ENCODE measurements around the gene POTEM.
"Not testable (repeated sequence)": the region's sequence is repeated elsewhere in the genome, so short reads cannot be mapped to it uniquely, and the experiment has no call there.

- not testable (repeated sequence) for TF ChIP-seq POLR2AphosphoS5, POLR2A (IDR thresholded peaks at IDR 0.05; ENCODE audit: low read depth, low read length)
These were observed 11.4 kb upstream of the POTEM start for GRCh38 chr14:18955816-18956215.

Data from GM12892 (cell line).